GM18505 (cell line): ENCODE results near the gene ZNF234.
"Not testable (repeated sequence)": the region's sequence is repeated elsewhere in the genome, so short reads cannot be mapped to it uniquely, and the experiment has no call there.

Experiments used
- ATAC-seq: cut with Tn5 transposase; IDR thresholded peaks from one replicate; pipeline ENCODE4 v1.9.1; 2021; ENCODE audit not compliant: unreplicated experiment
- POLR2A ChIP-seq: IDR thresholded peaks from 4 replicates; pipeline ENCODE4 v1.6.1; 2011; ENCODE audit warnings: borderline replicate concordance; ENCODE audit not compliant: insufficient read depth, insufficient read length; ENCODE audit errors: extremely low read depth

Gene ZNF234

DNA sequence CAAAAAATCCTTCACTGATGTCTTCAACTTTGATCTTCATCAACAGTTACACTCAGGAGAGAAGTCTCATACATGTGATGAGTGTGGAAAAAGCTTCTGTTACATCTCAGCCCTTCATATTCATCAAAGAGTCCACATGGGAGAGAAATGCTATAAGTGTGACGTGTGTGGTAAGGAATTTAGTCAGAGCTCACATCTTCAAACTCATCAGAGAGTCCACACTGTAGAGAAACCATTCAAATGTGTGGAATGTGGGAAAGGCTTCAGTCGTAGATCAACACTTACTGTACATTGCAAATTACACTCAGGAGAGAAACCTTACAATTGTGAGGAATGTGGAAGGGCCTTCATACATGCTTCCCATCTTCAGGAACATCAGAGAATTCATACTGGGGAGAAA lies 15.1 kb downstream of the ZNF234 start:
- ATAC-seq = no peak
- TF ChIP-seq POLR2A = no peak

DNA sequence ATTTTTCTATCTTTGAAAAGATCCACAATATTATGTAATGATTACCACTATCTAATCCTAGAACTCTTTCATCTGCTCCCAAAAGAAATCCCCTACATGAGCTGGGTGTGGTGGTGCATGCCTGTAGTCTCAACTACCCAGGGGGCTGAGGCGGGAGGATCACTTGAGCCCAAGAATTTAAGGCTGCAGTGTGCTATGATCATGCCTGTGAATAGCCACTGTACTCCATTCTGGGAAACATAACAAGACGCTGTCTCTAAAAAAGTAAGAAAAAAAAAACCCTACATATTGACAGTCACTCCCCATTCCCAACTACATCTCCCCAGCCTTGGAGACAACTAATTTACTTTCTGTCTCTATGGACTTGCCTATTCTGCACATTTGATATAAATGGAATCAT lies 22.4 kb downstream of the ZNF234 start:
- no peak for TF ChIP-seq POLR2A
- no peak for ATAC-seq

DNA sequence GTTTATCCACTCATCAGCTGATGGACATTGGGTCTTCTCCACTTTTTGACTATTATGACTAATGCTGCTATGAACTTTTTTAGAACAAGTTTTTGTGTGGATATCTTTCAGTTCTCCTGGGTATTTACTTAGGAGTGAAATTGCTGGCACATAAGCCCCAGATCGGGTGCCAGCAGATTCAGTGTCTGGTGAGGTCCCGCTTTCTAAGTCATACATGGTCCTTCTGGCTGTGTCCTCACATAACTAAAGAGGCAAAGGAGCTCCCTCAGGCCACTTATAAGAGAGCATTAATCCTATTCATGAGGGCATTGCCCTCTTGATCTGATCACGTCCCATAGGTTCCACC lies 22.9 kb downstream of the ZNF234 start:
- TF ChIP-seq POLR2A = no peak
- ATAC-seq = no peak

DNA sequence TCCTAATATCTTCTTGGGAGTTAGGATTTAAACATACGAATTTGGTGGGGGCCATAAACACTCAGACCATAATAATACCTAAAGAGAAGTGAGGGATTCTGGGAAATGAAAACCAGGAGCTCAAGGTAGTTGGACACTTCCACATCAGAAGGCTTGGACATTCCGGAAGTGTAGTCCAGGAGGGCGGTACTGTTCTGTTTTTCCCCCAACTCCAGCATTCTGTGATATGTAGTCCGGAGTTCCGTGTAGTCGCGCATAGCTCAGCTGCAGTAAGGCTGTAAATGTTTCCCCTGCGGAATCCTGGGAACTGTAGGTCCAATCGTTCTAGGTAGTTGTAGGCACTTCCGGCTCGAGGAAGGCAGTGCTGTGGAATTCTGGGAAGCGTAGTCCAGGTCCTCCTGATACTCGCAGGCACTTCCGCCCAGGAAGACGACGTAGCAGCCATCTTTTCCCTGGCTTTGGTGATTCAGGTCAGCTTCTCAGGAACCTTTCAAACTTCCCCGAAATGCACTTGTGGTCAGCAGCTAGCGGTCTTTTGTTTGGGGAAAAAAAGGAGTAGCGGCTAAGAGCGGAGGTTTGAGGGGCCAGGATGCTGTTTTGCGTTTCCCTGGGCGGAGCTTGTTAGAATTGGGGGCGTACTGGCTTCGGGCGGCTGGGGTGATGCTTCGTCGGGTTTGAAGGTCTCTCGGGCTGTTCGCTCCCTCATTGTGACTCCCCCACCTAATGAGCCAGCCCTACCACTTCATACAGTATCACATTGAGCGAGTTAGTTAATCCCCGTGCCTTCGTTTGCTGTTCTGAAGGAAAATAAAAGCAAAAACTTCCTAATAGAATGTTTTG lies 23.5 kb downstream of the ZNF234 start, which contains the start of gene ZNF226:
Gene ZNF226, plus strand, starts transcription at position 428 of the 840 bp plus-strand sequence. CDS start 4,981 bp downstream, outside the sequence.
- peak; percentile 83 for TF ChIP-seq POLR2A
- peak; percentile 82 for ATAC-seq

DNA sequence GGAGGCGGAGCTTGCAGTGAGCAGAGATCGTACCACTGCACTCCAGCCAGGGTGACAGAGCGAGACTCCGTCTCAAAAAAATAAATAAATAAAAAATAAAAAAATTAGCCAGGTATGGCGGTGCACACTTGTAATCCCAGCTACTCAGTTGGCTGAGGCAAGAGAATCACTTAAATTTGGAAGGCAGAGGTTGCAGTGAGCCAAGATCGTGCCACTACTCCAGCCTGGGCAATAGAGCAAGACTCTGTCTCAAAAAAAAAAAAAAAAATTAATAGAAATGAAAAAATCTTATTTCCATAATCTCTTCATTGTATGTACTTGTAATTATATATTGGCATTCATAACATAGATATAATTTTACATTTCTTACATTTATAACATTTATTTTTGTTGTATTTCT lies 29.3 kb downstream of the ZNF234 start:
- ATAC-seq = not testable (repeated sequence)

DNA sequence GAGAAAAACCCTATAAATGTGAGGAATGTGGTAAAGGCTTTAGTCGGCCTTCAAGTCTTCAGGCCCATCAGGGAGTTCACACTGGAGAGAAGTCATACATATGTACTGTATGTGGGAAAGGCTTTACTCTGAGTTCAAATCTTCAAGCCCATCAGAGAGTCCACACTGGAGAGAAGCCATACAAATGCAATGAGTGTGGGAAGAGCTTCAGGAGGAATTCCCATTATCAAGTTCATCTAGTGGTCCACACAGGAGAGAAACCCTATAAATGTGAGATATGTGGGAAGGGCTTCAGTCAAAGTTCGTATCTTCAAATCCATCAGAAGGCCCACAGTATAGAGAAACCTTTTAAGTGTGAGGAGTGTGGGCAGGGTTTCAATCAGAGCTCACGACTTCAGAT lies 35.2 kb downstream of the ZNF234 start:
- no peak for ATAC-seq
- TF ChIP-seq POLR2A = no peak

DNA sequence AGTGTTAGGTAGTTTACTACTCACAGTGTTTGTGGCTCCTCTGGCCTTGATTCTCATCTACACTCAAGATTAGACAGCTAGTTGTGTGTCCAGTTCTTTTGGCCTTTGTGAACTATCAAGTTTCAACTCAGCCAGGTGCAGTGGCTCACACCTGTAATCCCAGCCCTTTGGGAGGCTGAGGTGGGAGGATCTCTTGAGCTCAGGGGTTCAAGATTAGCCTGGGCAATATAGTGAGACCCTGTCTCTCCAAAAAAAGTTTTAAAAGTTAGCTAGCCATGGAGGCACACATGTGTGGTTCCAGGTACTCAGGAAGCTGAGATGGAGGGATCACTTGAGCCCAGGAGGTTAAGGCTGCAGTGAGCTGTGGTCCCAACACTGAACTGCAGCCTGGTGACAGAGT lies 39.6 kb downstream of the ZNF234 start:
- no peak for ATAC-seq
- TF ChIP-seq POLR2A = no peak

DNA sequence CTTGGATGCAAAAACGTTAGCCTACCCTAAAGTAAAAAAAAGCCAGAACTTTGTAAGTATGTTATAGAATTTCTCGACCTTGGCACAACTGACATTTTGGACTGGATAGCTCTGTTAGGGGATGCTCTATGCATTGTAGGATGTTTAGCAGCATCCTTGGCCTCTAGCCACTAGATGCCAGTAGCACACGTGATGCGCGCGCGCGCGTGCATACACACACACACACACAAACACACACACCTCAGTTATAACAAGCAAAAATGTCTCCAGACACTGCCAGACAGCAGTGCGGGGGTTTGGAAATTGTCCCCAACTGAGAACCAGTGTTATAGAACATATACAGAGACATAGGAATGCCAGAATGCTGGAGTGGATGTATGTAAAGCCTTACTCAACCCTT lies 40.8 kb downstream of the ZNF234 start:
- no peak for TF ChIP-seq POLR2A

DNA sequence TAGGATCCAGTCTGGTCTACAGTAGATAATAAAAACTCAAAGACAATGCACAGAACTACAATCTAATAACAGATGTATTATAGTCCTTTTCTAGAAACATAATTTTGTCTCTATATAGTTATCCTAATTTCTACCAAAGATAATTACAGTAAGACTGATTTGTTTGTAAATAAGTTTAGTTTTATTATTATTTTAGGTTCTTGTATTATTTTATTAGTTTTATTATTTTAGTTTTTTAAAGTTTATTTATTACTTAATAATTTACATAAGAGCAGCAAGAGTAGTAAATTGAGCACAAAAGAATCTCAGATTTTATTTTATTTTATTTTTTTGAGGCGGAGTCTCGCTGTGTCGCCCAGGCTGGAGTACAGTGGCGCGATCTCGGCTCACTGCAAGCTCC lies 48.7 kb downstream of the ZNF234 start:
- no peak for ATAC-seq

More for the DNA sequence above, 40.8 kb downstream of the ZNF234 start:
- ATAC-seq = no peak

DNA sequence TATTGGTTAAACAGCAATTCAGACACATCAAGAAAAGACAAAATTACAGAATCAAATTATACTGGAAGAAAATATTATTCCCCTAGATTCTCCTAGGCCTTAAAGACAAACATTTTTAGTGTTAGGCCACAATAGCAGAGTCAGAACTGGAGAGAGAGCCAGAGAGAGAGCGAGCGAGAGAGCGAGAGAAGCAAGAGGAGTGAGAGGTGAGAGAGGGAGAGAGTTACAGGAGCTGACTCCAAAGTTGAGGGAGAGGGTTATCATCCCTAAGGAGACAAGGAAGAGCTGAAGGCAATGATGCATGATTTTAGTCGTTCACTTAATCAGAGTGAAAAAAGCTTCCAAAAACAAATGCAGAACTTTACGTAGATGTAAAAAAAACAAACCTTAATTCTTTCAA lies 50.8 kb downstream of the ZNF234 start:
- TF ChIP-seq POLR2A = no peak
- no peak for ATAC-seq

More for the DNA sequence above, 48.7 kb downstream of the ZNF234 start:
- TF ChIP-seq POLR2A = no peak

DNA sequence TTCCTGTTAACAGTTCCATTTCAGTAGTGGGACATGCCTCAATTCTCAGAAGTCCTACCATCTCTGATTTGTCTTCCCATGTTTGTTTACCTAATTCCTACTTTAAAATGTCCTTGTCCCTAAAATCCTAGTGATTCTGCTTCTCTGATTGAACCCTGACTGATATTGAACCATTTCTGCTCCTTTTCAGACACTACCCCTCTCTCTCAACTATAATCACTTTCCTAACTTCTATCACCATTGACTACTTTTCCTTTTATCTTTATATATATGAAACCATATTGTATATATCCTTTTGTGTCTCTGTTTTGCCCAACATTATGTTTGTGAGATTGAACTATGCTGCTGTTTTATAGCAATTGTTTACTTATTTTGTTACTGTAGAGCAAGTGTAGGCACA lies 55.4 kb downstream of the ZNF234 start:
- ATAC-seq = no peak
- TF ChIP-seq POLR2A = no peak

DNA sequence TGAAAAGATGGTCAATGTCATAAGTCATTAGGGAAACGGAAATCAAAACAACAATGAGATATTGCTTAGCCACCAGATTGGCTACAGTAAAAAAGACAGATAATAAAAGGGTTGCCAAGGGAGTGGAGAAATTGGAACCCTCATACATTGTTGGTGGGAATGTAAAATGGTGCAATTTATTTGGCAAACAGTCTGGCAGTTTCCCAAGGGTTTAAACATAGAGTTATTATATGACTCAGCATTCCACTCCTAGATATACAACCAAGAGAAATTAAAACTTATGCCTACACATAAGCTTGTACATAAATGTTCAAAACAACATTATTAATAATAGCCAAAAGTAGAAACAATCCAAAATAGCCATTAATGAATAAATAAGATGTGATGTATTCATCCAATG lies 61.1 kb downstream of the ZNF234 start:
- ATAC-seq = no peak
- no peak for TF ChIP-seq POLR2A

DNA sequence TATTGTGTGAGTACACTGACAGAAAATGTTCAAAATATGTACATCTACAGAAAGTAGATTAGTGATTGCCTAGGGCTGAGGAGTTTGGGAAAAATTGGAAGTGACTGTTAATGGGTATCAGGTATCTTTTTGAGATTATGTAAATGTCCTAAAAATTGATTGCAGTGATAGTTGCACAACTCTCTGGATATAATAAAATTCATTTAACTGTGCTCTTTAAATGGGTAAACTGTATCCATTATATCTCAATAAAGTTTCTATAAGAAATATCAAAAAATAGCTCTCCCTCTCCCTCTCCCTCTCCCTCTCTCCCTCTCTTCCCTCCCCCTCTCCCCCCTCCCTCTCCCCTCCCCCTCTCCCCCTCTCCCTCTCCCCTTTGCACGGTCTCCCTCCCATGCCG lies 61.6 kb downstream of the ZNF234 start:
- no peak for ATAC-seq
- no peak for TF ChIP-seq POLR2A

DNA sequence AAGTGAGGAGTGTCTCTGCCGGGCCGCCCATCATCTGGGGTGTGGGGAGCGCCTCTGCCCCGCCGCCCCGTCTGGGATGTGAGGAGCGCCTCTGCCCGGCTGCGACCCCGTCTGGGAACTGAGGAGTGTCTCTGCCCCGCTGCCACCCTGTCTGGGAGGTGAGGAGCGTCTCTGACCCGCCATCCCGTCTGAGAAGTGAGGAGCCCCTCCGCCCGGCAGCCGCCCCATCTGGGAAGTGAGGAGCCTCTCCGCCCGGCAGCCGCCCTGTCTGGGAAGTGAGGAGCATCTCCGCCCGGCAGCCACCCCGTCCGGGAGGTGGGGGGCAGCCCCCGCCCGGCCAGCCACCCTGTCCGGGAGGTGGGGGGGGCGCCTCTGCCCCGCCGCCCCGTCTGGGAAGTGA lies 62.5 kb downstream of the ZNF234 start:
- not testable (repeated sequence) for ATAC-seq

DNA sequence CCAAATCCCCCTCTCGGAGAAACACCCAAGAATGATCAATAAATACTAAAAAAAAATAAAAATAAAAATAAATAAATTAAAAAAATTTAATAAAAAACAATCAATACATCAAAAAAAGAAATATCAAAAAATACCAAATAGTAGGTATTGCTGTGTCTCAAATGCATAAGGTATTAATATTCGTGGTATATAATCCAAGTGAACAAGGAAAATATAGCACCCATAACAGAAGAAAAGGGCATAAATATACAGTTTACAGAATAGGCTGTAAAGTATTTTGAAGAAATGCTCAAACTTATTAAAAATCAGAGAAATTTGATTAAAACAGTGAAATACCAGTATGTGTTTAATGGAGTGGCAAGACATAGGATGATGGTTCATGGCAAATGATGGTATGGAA lies 63.4 kb downstream of the ZNF234 start:
- TF ChIP-seq POLR2A = no peak

More for the DNA sequence above, 63.4 kb downstream of the ZNF234 start:
- no peak for ATAC-seq
